Measurements from ENCODE around the gene LEMD3.

The LEMD3 gene

GRCh38 chr12:65169320-65170208, at the start of gene LEMD3:
Gene LEMD3, plus strand, starts transcription at chr12:65169583. Its CDS starts 14 bp downstream, at chr12:65169597.
- peak; percentile 85 to 88 (median 88) for DNase-seq (ENCODE audit: low read depth in 3 of 3)

GRCh38 chr12:65121049-65121955, 48.1 kb upstream of the LEMD3 start, which contains the start of gene WIF1:
Gene WIF1, minus strand, starts transcription at chr12:65121305. Its CDS starts 114 bp downstream, at chr12:65121191.
- peak in 1 of 3 experiments; percentile 48 for DNase-seq (ENCODE audit: low read depth in 3 of 3)

DNA sequence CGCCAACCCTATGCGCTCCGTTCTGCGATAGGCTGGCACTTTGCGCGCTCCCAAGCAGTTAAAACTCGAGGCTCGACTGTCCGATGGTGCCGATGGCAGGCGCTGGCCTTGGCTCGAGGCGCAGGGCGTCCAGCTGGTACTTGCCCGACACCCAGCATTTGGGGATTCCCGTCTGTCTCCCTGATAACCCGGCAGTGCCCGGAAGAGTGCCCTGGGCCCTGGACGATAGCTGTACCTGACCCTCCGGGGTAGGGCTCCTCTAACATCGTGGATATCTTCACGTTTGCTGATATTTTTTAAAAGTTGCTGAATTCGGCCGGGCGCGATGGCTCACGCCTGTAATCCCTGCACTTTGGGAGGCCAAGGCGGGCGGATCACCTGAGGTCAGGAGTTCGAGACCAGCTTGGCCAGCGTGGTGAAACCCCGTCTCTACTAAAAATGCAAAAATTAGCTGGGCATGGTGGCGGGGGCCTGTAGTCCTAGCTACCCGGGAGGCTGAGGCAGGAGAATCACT, 47.4 kb upstream of the LEMD3 start:
- no peak for DNase-seq (ENCODE audit: low read depth in 3 of 3)

DNA sequence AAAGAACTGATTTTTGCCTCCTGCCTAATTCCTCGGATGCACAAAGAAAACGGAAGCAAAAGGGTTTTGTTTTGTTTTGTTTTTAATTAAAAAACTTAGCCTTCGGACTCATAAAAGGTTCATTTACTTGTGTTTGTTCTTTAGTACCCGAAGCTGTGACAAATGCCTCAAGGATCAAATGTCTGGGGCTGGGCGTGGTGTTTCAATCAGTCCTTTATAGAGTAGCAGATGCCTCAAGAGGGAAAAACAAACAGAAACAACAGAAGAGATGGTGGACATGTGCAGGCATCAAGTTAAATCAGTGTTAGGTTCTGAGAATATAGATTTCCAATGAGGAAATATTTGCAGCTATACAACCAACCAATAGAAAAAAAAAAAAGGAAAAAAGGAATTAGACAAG, 46.7 kb upstream of the LEMD3 start:
- no peak for DNase-seq (ENCODE audit: low read depth in 3 of 3)

GRCh38 chr12:65123435-65124063, 45.8 kb upstream of the LEMD3 start:
- DNase-seq (ENCODE audit: low read depth in 3 of 3), result no peak

DNA sequence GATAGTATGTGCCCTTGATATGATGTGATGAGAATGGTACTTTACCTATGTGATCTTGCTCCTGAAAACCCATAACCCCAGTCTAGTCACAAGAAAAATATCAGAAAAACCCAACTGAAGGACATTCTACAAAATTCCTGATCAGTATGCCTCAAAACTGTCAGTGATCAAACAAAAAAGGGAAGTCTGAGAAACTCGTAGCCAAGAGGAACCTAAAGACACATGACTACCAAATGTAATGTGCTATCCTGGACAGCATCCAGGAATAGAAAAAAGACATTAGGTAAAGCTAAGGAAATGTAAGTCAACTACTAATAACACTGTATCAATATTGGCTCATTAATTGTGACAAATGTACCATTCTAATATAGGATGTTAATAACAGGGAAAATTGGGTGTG, 44.1 kb upstream of the LEMD3 start:
- DNase-seq (ENCODE audit: low read depth in 3 of 3), result no peak

DNA sequence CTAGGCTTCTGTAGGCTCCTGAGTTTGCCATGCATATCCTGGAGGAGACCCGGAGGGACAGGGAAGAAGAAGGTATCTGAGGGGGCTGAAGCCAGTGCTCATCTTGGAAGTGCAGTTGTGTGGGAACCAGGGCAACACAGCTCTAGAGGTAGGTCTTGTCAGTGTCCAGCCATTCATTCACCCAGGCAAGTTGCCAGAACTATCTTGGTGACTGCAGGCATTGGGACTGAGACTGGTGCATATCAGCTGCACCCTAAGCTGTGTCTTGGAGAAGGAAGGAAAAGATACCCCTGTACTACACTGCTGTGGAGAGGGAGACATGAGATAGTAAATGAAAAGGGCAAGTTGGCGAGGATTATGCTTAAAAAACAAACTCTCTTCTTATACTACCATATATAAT, 43.4 kb upstream of the LEMD3 start:
- no peak for DNase-seq (ENCODE audit: low read depth in 3 of 3)

DNA sequence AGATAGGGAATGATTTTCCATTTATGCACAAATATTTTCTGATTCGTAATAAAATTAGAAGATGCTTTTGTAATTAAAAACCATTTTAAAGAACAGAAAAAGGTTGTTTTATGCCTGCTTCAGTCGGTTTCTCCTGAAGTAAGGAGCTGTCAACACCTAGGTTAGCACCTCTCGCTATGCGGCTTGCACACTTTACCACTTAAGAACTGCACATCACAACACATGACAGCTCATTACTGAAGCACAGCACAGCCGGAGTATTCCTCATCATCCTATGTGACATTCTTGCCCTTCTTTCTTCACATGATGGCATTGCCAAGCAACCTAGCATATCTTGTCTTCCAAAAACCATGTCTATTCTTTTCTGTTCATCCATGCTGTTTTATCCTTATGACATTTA, 42.9 kb upstream of the LEMD3 start:
- DNase-seq (ENCODE audit: low read depth in 3 of 3), result no peak

- no peak for DNase-seq (ENCODE audit: low read depth in 3 of 3)
Observed at GRCh38 chr12:65133879-65134278, 35.5 kb upstream of the LEMD3 start.

DNA sequence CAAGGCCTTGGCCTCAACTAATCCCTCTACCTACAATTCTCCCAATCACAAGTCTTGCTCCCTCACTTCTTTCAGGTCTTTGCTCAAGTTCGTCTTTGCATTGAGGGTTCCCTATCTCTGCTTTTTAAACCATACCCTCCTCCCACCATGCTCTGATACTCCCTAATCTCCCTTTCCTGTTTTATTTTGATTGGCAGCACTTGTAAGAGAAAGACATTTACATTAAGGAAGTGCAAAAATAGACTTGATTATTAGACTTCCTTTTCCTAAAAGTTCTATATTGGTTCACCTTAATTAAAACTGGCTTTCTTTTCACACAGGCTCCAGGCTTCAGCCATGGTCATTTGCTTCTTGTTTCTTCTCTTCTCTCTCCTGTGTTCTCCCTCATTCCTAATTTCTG, 30.0 kb upstream of the LEMD3 start:
- DNase-seq (ENCODE audit: low read depth in 3 of 3), result no peak

- DNase-seq (ENCODE audit: low read depth in 3 of 3), result no peak
Observed at GRCh38 chr12:65140738-65141137, 28.6 kb upstream of the LEMD3 start.

- DNase-seq (ENCODE audit: low read depth in 3 of 3), result no peak
Observed at GRCh38 chr12:65147312-65147905, 22.0 kb upstream of the LEMD3 start.

DNA sequence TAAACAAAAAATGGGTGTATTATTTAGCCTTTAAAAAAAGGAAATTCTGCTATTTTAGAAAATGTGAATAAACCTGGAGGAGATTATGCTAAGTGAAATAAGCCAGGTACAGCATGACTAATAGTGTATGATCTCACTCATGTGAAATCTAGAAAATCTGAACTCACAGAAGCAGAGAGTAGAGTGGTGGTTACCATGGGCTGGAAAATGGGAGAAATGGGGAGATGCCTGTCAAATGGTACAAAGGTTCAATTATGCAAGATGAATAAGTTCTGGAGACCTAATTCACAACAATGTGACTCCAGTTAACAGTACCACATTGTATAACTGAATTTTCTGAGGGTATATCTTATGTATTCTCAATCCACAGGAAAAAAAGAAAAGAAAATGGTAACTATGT, 17.4 kb upstream of the LEMD3 start:
- no peak for DNase-seq (ENCODE audit: low read depth in 3 of 3)

GRCh38 chr12:65152596-65152995, 16.8 kb upstream of the LEMD3 start:
- no peak for DNase-seq (ENCODE audit: low read depth in 3 of 3)

DNA sequence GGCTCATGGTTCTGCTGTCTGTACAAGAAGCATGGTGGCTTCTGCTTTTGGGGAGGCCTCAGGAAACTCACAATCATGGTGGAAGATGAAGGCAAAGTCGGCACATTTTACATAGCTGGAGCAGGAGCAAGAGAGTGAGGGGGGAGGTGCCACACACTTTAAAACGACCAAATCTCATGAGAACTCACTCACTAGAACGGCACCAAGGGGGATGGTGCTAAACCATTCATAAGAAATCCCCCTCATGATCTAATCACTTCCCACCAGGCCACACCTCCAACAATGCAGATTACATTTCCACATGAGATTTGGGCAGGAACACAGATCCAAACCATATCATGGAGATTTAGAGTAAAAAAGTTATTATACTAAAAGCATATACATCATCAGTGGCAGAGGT, 13.6 kb upstream of the LEMD3 start:
- no peak for DNase-seq (ENCODE audit: low read depth in 3 of 3)

DNA sequence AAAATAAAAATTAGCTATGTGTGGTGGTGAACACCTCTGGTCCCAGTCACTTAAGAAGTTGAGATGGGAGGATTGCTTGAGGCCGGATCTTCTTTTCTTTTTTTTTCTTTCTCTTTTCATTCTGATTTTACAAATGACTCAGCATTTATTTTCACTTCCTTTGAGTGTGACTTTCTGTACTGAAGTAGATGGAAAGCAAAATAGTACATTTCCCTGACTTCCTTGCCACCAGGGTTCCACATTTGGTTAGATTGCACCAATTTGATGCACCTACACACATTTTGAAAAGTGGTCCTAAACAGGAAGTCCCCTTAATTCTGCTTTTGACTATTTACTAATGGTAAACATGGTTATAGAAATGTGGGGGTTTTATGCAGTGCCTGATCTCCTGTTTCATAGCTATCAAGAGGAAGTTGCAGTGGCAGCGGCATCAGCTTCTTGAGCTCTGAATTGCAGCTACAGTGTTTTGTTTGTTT, 13.0 kb upstream of the LEMD3 start:
- DNase-seq (ENCODE audit: low read depth in 3 of 3), result no peak

- no peak for DNase-seq (ENCODE audit: low read depth in 3 of 3)
Observed at GRCh38 chr12:65157091-65157490, 12.3 kb upstream of the LEMD3 start.

- DNase-seq (ENCODE audit: low read depth in 3 of 3), result no peak
Observed at GRCh38 chr12:65162609-65163008, 6.8 kb upstream of the LEMD3 start.

- no peak for DNase-seq (ENCODE audit: low read depth in 3 of 3)
Observed at GRCh38 chr12:65164244-65164643, 5.1 kb upstream of the LEMD3 start.

DNA sequence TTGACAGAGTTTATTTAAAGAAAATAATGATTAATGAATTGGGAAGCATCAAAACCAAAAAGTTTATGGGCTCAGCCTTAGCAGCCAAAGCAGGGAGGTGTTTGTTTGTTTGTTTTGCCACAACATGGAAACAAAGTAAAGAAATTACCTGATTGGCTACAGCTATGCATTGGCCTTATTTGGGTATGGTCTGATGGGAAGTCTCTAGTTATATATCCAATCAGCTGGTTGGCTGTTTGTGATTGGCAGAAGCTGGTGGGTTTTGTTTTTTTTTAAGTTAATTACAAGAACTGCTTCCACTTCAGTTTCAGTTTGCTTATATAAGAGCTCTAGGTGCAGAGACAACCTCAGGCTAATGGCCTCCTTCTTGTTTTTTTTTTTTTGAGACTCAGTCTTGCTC, 4.6 kb upstream of the LEMD3 start:
- no peak for DNase-seq (ENCODE audit: low read depth in 3 of 3)

GRCh38 chr12:65168681-65169319, 583 bp upstream of the LEMD3 start:
- no peak for DNase-seq (ENCODE audit: low read depth in 3 of 3)
